GM19240 (cell line): Measurements from ENCODE around the gene PRR7.
"Not testable (repeated sequence)": the region's sequence is repeated elsewhere in the genome, so short reads cannot be mapped to it uniquely, and the experiment has no call there.

Experiments
- DNase-seq: peaks from one replicate; pipeline ENCODE4 v3.0.0; 2011; ENCODE audit warnings: low spot score; ENCODE audit not compliant: insufficient read length

Gene PRR7

DNA sequence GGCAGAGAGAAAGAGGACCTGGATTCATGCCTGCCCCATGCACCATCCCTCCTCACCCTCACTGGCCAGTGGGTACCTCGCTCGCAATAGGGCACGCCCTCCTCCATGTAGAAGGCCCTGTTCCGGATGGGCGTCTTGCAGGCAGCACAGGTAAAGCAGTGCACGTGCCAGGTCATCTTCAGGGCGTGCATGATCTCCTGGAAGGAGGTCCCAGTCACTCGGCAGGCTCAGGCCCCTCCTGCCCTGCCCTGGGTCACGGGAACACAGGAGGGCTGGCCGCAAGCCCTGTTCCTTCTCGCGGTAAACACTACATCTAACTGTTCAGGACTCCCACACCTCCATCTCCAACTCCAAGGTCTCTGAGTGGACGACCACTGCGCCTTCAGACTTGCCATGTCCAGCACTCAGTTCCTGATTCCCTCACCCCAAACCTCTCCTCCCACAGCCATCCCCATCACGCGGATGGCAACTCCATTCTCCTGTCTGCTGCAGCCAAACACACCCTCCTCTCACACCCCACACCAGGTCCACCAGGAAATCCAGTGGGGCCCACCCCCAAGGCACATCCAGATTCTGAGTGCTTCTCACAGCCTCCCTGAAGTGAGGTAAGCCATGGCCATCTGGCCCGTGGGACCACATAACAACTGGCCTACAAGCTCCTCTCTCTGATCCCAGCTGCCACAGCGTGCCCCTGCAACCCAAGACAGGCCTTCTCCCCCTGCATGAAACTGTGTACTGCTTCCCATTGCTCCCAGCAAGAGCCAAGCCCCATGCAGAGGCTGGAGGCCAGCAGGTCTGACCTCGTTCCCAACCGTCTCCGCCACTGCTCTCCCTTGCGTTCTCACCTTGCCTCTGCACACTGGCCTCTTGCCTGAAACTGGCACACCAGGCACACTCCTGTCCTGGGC, 37.6 kb downstream of the PRR7 start:
- DNase-seq, result no peak

DNA sequence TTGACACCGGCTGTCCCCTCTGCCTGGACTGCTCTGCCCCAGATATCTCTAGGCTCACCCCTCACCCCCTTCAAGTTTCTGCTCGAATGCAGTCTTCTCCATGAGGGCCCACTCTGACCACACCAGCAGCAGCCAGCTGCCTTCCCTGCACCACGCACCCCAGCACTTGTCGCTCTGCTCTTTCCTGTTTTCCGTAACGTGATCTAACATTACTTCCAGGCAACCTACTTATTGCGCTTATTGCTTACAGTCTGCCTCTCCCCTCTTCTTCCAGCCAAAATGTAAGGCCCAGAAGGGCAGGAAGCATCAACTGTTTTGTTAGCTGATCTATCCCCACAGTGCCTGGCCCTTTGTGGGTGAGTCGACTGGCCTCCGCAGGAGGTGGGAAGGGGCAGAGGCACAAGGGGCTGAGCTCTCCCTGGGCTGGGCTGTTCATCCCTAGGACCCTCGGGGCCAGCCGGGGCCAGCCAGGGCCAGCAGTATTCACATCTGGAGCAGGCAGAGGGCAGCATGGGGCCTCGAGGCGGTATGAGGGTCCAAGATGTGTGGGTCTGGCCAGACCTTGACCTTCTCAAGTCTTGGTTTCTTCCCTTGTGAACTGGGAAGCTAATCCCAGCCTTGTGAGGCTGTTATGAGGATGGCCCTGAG, 38.4 kb downstream of the PRR7 start:
- no peak for DNase-seq

DNA sequence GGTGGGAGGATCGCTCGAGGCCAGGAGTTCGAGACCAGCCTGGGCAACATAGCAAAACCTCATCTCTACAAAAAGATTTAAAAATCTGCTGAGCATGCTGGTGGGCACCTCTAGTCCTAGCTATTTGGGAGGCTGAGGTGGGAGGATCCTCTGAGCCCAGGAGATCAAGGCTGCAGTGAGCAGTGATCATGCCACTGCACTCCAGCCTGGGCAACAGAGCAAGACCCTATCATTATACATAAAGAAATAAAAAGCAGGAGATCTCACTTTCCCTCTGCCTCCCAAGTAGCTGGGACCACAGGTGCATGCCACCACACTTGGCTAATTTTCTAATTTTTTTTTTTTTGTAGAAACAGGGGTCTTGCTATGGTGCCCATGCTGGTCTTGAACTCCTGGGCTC, 39.1 kb downstream of the PRR7 start:
- not testable (repeated sequence) for DNase-seq

DNA sequence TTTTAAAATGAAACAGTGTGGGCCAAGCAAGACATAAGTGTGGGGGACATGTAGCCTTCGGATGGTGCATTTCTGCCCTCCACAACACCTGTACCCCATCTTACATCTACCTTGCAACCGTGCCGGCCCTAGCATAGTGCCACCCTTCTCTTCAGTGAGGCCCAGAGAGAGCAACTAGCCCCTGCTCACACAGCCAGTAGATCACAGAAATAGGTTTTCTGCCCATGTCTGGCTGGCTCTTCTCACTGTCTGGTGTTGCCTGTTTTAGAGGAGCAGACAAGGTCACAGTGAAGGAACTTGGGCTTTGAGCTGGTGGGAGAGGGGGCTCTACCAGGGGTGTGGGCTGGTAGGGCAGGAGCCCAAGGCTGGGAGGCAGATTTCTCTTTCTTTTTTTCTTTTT, 39.6 kb downstream of the PRR7 start:
- DNase-seq, result no peak

DNA sequence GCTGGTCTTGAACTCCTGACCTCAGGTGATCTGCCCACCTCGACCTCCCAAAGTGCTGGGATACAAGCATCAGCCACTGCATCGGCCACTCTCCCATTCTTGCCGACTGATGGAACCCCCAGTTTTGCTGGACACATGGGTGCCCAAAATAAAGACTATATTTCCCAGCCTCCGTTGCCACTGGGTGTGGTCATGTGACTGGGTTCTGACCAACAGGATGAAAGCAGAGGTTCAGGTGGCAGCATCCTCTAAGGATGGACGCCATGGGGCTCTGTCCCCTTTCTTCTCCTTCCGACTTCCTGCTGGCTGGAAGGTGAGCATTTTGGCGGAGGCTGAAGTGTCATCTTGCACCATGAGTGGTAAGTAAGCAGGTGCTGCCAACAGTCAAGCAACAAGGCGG, 40.5 kb downstream of the PRR7 start:
- DNase-seq, result no peak

DNA sequence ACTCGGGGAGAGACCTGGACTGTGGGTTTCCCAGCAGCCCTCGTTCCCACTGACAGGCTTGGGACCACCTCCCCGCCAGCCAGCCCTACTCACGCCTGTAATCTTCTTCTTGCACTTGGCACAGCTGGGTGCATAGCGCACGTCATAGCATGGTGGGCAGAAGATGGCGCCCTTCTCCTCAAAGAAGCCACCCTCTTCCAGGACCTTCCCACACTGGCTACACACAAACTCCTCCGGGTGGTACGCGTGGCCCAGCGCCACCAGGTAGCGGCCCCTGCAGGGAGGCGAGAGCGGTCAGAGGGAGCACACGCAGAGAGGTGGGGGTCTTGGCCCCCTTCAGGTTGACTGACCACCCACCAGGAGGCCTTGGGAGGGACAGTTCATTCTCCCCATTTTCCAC, 41.4 kb downstream of the PRR7 start:
- DNase-seq, result no peak

DNA sequence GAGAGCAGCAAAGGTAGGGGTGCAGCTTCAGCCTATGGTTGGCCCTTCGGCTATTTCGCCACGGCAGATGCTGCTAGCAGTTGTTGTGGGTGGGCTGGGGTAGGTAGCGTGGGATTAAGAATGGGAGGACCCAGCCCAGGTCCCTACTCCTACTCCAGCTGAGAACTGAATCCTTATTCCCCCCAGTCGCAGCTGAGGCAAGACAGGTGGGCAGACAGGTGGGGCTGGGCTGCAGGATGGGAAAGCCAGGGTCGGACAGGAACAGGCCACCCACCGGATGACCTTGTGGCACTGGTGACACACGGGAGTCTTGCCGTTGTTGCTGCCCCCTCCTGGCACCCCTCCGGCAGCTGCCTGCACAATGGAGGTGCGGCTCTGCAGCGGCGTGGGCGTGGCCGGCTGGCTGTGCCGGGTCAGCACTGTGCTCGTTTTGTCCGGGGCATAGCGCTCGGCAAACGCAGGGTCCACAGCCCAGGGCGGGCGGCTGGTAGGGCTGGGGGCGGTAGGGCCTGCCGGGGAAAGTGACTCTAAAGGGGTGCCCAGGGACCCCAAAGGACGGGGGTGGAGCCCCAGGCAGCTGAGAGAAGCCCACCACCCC, 42.6 kb downstream of the PRR7 start:
- no peak for DNase-seq

DNA sequence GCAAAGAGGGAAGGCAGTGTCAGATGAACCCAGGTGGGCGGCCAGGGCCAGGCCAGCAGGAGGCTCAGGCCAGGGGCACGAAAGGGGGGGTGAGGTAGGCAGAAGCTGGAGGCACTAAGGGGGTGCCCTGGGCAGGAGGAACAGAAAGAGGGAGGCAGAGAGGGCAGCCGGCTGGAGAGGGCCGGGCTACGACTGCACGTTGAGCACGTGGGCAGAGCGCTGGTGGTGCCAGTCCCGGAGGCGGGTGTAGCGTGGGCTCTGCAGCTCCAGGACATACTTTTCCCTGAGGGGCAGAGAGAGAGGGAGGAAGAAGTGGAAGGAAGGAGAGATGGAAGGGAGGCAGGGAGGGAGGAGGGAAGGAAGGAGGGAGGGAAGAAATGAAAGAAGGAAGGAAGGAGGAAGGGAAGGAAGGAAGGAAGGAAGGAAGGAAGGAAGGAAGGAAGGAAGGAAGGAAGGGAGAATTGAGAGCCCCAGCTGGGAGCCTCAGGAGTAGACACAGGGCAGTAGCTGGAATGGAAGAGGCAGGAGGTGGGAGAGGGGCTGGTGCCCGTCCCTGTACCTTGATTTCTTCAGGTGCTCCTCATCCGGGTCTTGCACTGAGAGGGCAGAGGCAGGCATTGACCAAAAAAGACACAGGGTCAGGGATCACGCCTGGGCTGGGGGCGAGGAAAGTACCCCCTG, 43.8 kb downstream of the PRR7 start:
- DNase-seq, result no peak

DNA sequence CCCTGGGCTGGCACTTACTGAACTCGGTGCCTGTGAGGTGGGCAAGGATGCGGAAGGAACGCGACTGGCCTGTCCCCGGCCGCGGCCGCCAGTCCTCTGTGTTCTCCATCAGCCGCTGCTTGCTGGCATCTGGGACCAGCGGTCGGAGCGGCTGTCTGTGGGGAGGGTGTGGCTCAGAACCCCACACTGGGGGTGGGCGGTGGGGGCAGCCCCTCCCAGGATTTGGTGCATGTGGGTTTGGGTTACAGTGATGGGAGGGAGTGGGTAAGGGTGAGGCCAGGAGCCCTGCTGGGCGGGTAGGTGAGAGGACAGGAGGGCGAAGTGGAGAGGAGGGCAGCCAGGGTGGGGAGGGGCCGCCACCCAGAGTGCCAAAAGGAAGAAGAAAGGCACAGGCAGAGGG, 44.4 kb downstream of the PRR7 start:
- DNase-seq, result no peak

DNA sequence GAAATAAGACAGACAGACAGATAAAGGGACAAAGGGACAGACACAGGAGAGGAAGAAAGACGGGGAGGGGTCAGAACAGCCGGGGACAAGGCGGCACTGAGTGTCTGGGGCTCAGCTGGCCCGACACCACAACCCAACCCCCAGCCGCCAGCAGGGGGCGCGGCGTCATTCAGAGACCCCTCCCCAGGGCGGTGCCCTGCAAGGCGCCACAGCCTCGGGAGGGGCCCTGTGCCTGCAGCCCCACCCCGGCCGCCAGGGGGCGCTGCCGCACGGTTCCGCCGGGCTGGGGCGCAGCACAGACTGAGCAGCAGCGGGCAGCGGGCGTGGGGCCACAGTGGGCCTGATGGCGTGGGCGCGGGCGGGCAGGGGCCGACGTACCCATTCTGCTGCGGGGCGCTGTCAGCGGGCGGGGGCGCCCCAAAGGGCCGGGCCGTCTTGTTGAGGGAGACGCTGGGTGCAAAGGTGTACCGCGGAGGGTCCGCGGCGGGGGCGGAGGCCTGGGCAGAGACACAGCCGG, 44.9 kb downstream of the PRR7 start:
- DNase-seq, result no peak

DNA sequence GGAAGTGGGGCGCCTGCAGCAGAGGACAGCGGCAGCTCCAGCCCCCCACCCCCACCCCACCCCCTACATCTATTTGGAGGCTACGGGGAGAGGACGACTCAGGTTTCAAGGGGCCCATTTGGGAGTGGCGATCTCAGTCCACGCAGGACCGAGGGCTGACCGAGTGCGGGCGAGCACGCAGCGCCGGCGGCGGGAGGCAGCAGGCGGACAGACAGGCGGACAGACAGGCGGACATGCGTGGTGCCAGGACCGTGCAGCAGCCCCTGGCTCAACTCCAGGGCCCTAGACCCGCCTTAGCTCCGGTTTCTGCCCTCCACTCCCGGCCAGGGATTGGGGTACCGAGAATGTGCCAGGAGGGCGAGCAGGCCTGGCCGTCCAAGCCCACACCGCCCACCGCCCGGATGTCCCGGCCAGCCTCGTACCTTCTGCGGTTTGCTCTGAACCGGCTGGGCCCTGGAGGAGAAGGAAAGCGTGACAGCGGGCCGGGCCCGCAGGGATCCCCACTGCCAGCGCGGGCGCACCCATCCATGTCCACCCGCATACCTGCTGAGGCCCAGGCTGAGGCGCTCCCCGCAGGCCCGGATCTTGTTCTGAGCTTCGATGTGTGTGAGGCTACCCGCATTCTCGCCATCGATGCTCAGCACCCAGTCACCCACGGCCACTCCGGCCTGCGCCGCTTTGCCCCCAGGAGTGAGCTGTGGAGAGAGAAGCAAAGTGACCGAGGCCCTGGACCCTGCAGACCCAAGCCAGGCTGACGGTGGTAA, 45.6 kb downstream of the PRR7 start:
- DNase-seq, result no peak

DNA sequence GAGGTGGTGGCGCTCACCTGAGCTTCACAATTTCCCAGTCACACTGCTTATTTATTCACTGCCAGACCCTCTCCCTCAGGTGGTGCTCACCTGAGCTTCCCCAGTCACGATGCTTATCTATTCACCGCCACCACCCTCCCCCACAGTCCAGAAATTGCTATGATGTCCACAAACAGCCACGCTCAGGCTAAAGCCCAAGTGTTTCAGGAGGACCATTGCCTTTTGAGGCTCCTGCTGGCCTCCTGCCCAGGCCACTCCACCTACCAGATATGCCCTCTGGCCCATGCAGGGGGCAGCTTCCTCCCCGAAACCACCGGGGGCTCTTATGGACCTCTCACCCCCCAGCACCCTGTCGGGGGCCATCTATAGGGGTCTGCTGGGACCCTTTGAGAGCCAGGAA, 46.2 kb downstream of the PRR7 start:
- DNase-seq, result no peak

DNA sequence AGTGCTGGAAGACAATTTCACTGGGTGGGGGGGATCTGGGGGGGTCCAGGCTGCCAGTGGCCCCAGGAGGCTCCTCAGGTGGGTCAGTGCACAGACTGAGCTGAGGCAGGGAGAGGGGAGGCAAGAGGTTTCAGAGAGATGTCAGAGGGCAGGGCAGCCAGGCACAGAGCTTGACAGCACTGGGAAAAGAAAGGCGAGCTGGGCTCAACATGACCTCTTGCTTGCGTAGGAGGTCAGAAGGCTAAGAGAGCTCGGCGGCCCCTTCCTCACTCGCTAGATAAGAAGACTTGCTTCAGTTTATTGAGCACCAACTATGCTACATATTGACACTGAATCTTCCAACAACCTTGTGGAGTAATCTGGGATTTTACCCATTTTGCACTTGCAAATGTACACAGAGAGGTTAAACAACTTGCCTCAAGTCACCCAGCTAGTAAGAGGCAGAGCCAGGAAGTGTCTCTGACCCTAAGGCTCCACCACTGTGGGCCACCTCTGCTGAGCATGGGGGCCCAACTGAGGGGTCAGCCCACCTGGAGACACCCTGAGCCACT, 47.3 kb downstream of the PRR7 start:
- DNase-seq, result no peak

DNA sequence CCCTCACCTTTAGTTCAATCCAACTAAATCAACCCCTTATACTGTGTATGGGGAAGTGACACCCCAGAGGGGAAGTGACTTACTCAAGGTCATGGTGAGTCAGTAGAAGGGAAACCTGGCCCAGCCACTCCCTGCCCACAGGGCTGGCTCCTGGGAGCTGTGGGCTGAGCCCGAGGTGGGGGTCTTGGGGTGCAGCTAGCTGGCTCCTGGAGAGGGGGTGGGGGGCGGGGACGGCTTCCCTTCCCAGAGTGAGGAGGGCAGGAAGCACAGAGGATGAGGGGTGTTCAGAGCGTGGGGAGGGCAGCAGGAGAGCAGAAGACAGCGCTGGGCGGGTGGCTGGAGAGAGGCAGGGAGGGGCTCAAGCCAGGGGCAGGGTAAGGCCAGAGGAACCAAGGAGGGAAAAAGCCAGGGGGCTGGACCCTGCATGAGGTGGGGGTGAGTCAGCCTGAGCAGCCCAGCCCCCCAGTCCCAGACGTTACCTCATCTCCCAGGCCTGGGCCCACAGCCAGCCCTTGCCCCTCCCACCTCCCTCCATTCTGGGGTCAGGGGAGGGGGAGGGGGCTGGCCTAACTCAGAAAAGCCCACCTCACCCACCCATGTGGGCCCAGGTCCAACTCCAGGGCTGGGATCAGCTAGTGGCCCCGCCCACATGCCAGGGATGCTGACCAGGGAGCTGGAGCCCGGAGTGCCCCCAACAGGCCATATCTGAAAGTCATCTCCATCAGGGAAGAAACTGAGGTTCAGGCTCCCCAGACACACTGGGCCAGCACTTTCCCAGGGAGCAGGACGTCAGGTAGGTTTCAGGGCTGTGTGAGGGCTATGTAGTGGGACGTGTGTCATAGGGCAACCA, 48.0 kb downstream of the PRR7 start:
- DNase-seq, result no peak

DNA sequence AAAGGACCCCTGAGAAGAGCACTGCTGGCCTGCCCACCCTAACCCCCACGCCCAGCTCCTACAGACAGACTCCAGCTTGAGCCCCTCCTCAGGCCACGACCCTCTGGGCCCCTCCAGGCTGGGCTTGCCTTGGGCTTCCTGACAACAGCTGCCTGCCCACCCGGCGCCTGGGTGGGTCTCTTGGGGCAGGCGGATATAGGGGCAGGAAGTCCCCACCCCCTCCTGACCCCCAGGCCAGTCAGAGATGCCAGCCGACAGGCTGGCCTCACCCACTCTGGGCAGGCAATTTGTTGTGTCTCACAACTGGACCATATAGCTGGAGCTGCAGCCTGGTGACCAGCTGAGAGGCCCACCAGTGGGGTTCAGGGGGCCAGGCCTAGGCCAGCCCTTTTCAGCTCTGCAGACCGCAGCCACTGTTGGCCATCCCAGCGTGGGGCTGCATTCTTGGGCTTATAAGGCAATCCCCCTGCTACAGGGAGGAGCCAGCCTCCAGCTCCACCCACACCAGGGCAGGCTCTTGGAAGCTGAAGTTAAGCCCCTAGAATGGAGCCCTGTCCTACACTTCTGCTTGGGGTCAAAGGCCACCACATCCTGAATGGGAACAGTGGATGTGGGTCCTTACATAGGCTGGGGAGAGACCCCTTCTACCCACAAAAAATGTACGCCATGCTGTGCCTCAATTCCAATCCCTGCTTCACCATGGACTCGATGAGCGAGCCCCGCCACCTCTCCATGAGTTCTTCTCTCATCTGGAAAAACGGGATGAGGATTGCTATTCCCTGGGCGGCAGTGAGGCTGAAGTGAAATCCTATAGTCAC, 48.8 kb downstream of the PRR7 start:
- DNase-seq, result no peak

DNA sequence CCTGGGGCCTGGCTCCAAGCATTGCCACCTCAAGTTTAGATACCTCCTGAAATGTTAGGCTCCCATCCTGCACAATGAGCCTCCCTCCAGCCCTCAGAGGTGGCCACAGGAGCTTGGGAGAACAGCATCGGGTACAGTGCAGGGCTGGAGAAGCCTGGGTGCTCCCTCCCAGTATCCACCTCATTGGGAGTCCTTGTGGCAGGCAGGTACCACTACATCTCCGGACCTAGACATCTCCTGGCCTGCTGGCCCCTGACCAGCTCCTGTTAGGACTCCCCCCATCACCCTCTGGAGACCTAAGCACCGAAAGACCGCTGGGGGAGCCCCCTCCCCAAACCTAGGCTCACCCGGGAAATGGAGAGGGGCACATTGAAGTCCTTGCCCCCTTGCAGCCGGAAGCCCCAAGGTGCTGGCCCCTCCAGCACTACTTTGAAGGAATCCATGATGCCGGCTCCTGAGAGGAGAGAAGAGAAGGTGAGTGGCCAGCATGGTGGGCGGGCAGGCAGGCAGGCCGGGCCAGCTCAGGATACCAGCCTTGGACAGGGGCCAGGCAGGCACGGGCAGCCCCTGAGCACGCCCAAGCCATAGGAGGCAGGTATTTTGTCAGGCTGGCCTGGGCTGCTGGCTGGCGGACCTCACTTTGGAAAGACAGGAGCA, 49.6 kb downstream of the PRR7 start:
- DNase-seq, result no peak

DNA sequence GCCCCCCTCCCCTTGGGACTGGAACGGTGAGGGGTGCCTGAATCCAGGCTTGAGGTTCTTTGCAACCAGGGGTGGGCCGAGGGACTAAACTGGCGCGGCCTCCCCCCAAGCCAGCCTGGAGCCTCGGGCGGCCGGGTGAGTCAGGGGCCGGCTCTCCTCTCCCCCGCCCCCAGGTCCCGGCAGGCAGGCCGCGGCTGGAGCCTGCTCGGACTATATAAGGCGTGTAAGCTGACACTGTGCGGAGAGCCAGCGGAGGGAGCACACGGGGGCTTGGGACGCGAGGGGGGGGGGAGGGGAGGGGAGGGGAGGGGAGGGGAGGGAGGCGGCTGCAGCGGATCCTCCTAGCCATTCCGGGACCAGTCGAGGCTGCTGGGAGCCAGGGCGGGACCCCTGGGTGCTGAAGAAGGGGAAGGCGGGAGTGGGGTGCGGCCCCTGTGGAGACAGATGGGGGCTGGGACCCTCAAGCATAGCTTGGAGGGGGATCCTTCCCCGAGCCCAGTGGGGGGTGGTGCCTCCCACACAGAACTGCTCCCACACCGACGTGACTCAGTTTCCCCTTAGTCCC, 50.2 kb downstream of the PRR7 start:
- DNase-seq, result no peak
